Activated CD4-positive, alpha-beta T cell treated with anti-CD3 and anti-CD28 coated beads for 24 hours (primary cell): Measurements from ENCODE around the gene FMN1.

Experiments used
- DNase-seq, 2 donors: peaks; one replicate each; pipeline ENCODE4 v3.0.0-alpha.2; 2020; ENCODE audit warnings: low read depth in 2 of 2

The FMN1 gene

GRCh38 chr15:32829436-32829835 lies 365.1 kb downstream of the FMN1 start:
- no peak for DNase-seq

- no peak for DNase-seq
Measured at GRCh38 chr15:32828507-32829186, 365.9 kb downstream of the FMN1 start.

GRCh38 chr15:32826685-32827084 lies 367.8 kb downstream of the FMN1 start:
- DNase-seq = no peak

- no peak for DNase-seq
Measured at GRCh38 chr15:32825219-32825618, 369.3 kb downstream of the FMN1 start.

GRCh38 chr15:32824777-32825176 lies 369.7 kb downstream of the FMN1 start:
- DNase-seq = no peak

- DNase-seq = no peak
Measured at GRCh38 chr15:32823750-32824149, 370.8 kb downstream of the FMN1 start.

GRCh38 chr15:32822739-32823138 lies 371.8 kb downstream of the FMN1 start:
- DNase-seq = no peak

GRCh38 chr15:32819448-32819847 lies 375.1 kb downstream of the FMN1 start:
- no peak for DNase-seq

- no peak for DNase-seq
Measured at GRCh38 chr15:32818758-32819447, 375.6 kb downstream of the FMN1 start.

- DNase-seq = no peak
Measured at GRCh38 chr15:32817577-32817976, 376.9 kb downstream of the FMN1 start.

- DNase-seq = no peak
Measured at GRCh38 chr15:32807331-32807730, 387.2 kb downstream of the FMN1 start.

- no peak for DNase-seq
Measured at GRCh38 chr15:32803631-32804030, 390.9 kb downstream of the FMN1 start.

- no peak for DNase-seq
Measured at GRCh38 chr15:32802286-32802936, 392.1 kb downstream of the FMN1 start.

- no peak for DNase-seq
Measured at GRCh38 chr15:32799936-32800535, 394.5 kb downstream of the FMN1 start.

- DNase-seq = no peak
Measured at GRCh38 chr15:32796856-32797255, 397.7 kb downstream of the FMN1 start.

- DNase-seq = no peak
Measured at GRCh38 chr15:32794973-32795372, 399.5 kb downstream of the FMN1 start.

GRCh38 chr15:32792436-32792835 lies 402.1 kb downstream of the FMN1 start:
- DNase-seq = no peak

GRCh38 chr15:32790352-32790999 lies 404.0 kb downstream of the FMN1 start:
- no peak for DNase-seq

- DNase-seq = no peak
Measured at GRCh38 chr15:32787949-32788348, 406.6 kb downstream of the FMN1 start.

GRCh38 chr15:32786906-32787305 lies 407.6 kb downstream of the FMN1 start:
- no peak for DNase-seq

GRCh38 chr15:32784581-32784980 lies 409.9 kb downstream of the FMN1 start:
- DNase-seq = no peak

GRCh38 chr15:32781781-32782180 lies 412.7 kb downstream of the FMN1 start:
- DNase-seq = no peak
